A673 (cell line): Measurements from ENCODE around the gene TMCC1. TPM values are rescaled to one million over a fixed set of nuclear protein-coding genes. Genes with fewer than 3 reads are reported as not detected.
"Not testable (repeated sequence)": the region's sequence is repeated elsewhere in the genome, so short reads cannot be mapped to it uniquely, and the experiment has no call there.

ENCODE experiments used
- BruUV-seq: library from RNA; stranded (reverse); fragments of 400-500 nt; replicated peaks from 2 replicates; lab custom pipeline; 2021; lab: Mats Ljungman, UMichigan
- CTCF ChIA-PET: fragments of 300-600 bp; sonication (Branson Sonifier 250); formaldehyde crosslinking; loops from one replicate; lab custom pipeline; 2022; ENCODE audit warnings: antibody characterized with exemption; lab: Charles Lee
- POLR2A ChIA-PET: fragments of 300-600 bp; sonication (Branson Sonifier 250); formaldehyde crosslinking; loops from one replicate; lab custom pipeline; 2022; ENCODE audit warnings: antibody characterized with exemption; ENCODE audit not compliant: low non-redundant PET; lab: Charles Lee
- DNase-seq: peaks from one replicate; pipeline ENCODE4 v3.0.0-alpha.2; 2015; ENCODE audit warnings: low spot score
- H3K27ac ChIP-seq: fragments of 200-600 bp; sonication (generic); 2 replicates; pipeline ENCODE4 v1.5.1; 2016; ENCODE audit warnings: mixed run types, low read depth, mild to moderate bottlenecking, mixed read lengths, antibody characterized with exemption, low read length; ENCODE audit not compliant: poor library complexity, severe bottlenecking
- H3K27me3 ChIP-seq: fragments of 200-600 bp; sonication (generic); replicated peaks from 2 replicates; pipeline ENCODE4 v1.6.1; 2017; ENCODE audit warnings: mixed run types, low read depth, mild to moderate bottlenecking, mixed read lengths, antibody characterized with exemption, low read length; ENCODE audit not compliant: insufficient read depth, poor library complexity
- H3K36me3 ChIP-seq: fragments of 200-600 bp; sonication (generic); 2 replicates; pipeline ENCODE4 v1.6.1; 2016; ENCODE audit warnings: mixed run types, mild to moderate bottlenecking, mixed read lengths, antibody characterized with exemption, low read length; ENCODE audit not compliant: insufficient read depth, poor library complexity, severe bottlenecking
- H3K4me1 ChIP-seq: fragments of 200-600 bp; sonication (generic); 2 replicates; pipeline ENCODE4 v1.6.1; 2017; ENCODE audit warnings: mixed run types, mild to moderate bottlenecking, mixed read lengths, antibody characterized with exemption, low read length; ENCODE audit not compliant: insufficient read depth, poor library complexity, severe bottlenecking
- H3K4me3 ChIP-seq: fragments of 200-600 bp; sonication (generic); 2 replicates; pipeline ENCODE4 v1.5.1; 2016; ENCODE audit warnings: low read depth, mixed run types, mild to moderate bottlenecking, mixed read lengths, low read length; ENCODE audit not compliant: poor library complexity, severe bottlenecking
- H3K9me3 ChIP-seq: fragments of 200-600 bp; sonication (generic); 2 replicates; pipeline ENCODE4 v1.6.1; 2016; ENCODE audit warnings: mixed run types, low read depth, mild to moderate bottlenecking, mixed read lengths, antibody characterized with exemption, low read length; ENCODE audit not compliant: poor library complexity, severe bottlenecking
- EZH2 ChIP-seq: fragments of 200-600 bp; sonication (generic); IDR thresholded peaks from 2 replicates; pipeline ENCODE4 v1.6.1; 2017; ENCODE audit warnings: borderline replicate concordance, low read depth, mild to moderate bottlenecking, mixed read lengths, antibody characterized with exemption, low read length; ENCODE audit not compliant: poor library complexity, severe bottlenecking
- intact Hi-C: fragments of 100-400 bp; cut with micrococcal nuclease; formaldehyde crosslinking; loops from one replicate; pipeline ENCODE4 v1.10.0; 2022; ENCODE audit not compliant: unreplicated experiment
- total RNA-seq: library from RNA; stranded (reverse); gene quantifications from 2 replicates; pipeline ENCODE4 v1.2.3, GENCODE V29; 2021
- TF ChIP-seq, protein P1 (sequence below): fragments of 300-800, 200-600 bp; sonication (generic); conservative IDR thresholded peaks from 2 replicates; pipeline ENCODE4 v1.5.1; 2017; ENCODE audit warnings: low read depth, mild to moderate bottlenecking, antibody characterized with exemption, low read length, moderate library complexity, mixed read lengths

Gene TMCC1
- total RNA-seq, 1 experiment from 2014 or later: 29.4 TPM

DNA sequence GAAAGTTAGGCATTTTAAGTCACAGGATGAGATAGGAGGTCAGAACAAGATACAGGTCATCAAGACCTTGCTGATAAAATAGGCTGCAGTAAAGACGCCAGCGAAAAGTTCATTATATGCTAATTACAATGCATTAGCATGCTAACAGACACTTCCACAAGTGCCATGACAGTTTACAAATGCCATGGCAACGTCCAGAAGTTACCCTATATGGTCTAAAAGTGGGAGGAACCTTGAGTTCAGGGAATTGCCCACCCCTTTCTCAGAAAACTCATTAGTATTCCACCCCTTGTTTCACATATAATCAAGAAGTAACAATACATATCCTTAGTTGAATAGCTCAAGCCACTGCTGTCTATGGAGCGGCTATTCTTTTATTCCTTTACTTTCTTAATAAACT, 194.3 kb downstream of the TMCC1 start:
- no peaks in the 10 kb centered on the region for H3K9me3 ChIP-seq
- intact Hi-C loops: no loop called here
- H3K27me3 ChIP-seq: no peaks in the 10 kb centered on the region
- no peak overlapping the region for H3K4me3 ChIP-seq
- BruUV-seq: no TSS peak
- no peaks in the 10 kb centered on the region for H3K36me3 ChIP-seq
- TF ChIP-seq, protein P1, sequence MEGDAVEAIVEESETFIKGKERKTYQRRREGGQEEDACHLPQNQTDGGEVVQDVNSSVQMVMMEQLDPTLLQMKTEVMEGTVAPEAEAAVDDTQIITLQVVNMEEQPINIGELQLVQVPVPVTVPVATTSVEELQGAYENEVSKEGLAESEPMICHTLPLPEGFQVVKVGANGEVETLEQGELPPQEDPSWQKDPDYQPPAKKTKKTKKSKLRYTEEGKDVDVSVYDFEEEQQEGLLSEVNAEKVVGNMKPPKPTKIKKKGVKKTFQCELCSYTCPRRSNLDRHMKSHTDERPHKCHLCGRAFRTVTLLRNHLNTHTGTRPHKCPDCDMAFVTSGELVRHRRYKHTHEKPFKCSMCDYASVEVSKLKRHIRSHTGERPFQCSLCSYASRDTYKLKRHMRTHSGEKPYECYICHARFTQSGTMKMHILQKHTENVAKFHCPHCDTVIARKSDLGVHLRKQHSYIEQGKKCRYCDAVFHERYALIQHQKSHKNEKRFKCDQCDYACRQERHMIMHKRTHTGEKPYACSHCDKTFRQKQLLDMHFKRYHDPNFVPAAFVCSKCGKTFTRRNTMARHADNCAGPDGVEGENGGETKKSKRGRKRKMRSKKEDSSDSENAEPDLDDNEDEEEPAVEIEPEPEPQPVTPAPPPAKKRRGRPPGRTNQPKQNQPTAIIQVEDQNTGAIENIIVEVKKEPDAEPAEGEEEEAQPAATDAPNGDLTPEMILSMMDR: no peak
- TF ChIP-seq EZH2: no peak
- peak; percentile 56 for DNase-seq
- ChIA-PET CTCF (no interaction called here), POLR2A (no interaction called here)
- H3K27ac ChIP-seq: no peak overlapping the region
- H3K4me1 ChIP-seq: peaks cover 28% of the 10 kb centered on the region

DNA sequence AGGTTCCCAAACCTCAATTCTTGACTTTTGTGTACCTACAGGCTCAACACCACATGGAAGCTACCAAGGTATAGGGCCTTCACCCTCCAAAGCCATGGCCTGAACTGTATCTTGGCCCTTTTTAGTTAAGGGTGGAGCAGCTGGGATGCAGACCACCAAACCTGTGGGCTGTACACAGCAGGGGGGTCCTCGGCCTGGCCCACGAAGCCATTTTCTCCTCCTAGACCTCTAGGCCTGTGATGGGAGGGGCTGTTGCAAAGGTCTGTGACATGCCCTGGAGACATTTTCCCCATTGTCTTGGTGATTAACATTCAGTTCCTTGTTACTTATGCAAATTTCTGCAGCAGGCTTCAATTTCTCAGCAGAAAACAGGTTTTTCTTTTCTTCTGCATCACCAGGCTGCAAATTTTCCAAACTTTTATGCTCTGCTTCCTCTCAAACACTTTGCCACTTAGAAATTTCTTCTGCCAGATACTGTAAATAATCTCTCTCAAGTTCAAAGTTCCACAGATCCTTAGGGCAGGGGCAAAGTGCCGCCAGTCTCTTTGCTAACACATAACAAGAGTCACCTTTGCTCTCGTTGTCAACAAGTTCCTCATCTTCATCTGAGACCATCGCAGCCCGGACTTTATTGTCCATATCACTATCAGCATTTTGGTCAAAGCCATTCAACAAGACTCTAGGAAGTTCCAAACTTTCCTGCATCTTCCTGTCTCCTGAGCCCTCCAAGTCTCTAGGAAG, 196.1 kb downstream of the TMCC1 start:
- Histone ChIP-seq H3K27ac (no peak overlapping the region), H3K36me3 (no peaks in the 10 kb centered on the region), H3K4me1 (peaks cover 21% of the 10 kb centered on the region), H3K4me3 (no peak overlapping the region), H3K9me3 (no peaks in the 10 kb centered on the region), H3K27me3 (no peaks in the 10 kb centered on the region)
- ChIA-PET CTCF (no interaction called here), POLR2A (no interaction called here)
- DNase-seq: no peak
- intact Hi-C loops: no loop called here
- no TSS peak for BruUV-seq
- TF ChIP-seq, protein P1: no peak
- TF ChIP-seq EZH2: no peak

DNA sequence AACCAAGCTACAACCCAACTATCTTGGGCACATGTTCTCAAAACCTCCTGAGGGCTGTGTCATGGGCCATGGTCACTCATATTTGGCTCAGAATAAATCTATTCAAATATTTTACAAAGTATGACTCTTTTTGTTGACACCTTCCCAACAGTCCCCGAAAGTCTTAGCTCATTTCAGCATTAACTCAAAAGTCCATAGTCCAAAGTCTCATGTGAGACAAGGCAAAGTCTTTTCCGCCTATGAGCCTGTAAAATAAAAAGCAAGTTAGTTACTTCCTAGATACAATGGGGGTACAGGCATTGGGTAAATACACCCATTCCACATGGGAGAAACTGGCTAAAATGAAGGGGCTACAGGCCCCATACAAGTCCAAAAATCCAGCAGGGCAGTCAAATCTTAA, 197.1 kb downstream of the TMCC1 start:
- POLR2A ChIA-PET, intact Hi-C loops, CTCF ChIA-PET, DNase-seq, H3K9me3 ChIP-seq, H3K27ac ChIP-seq, H3K36me3 ChIP-seq, H3K4me3 ChIP-seq, H3K27me3 ChIP-seq, BruUV-seq: not testable (repeated sequence)
- H3K4me1 ChIP-seq: peaks cover 19% of the 10 kb centered on the region

DNA sequence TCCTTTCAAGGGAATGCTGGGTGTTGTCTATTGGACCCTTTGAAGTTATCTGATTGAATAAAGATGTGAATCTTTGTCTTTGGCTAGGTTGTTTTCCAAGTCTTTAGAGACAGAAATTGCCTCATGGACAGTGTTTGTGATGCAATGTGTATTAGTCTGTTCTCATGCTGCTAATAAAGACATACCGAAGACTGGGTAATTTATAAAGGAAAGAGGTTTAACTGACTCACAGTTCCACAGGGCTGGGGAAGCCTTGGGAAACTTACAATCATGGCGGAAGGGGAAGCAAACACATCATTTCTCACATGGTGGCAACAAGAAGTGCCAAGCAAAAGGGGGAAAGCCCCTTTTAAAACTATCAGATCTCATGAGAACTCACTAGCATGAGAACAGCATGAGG, 198.3 kb downstream of the TMCC1 start:
- Histone ChIP-seq H3K9me3 (no peaks in the 10 kb centered on the region), H3K4me1 (peaks cover 21% of the 10 kb centered on the region), H3K27me3 (no peaks in the 10 kb centered on the region), H3K36me3 (no peaks in the 10 kb centered on the region), H3K4me3 (no peak overlapping the region), H3K27ac (no peak overlapping the region)
- intact Hi-C loops: no loop called here
- ChIA-PET POLR2A (no interaction called here), CTCF (no interaction called here)
- no peak for DNase-seq
- TF ChIP-seq, protein P1: no peak
- no peak for TF ChIP-seq EZH2
- no TSS peak for BruUV-seq
